NB4 (cell line): ENCODE results near the gene KL.

Experiments
- MYC ChIP-seq: IDR thresholded peaks from 2 replicates; pipeline ENCODE4 v1.6.1; 2011; ENCODE audit warnings: low read depth, low read length
- POLR2A ChIP-seq: IDR thresholded peaks from 2 replicates; pipeline ENCODE4 v1.6.1; 2011; ENCODE audit warnings: mild to moderate bottlenecking; ENCODE audit not compliant: insufficient read length; ENCODE audit errors: extremely low read depth
- TF ChIP-seq, protein P1 (sequence below): IDR thresholded peaks from one replicate; pipeline ENCODE4 v1.5.1; 2012; ENCODE audit warnings: low read depth, low read length
- TF ChIP-seq, protein P2 (sequence below): IDR thresholded peaks from 2 replicates; pipeline ENCODE4 v1.6.1; 2011; ENCODE audit warnings: low read depth, low read length

DNA sequence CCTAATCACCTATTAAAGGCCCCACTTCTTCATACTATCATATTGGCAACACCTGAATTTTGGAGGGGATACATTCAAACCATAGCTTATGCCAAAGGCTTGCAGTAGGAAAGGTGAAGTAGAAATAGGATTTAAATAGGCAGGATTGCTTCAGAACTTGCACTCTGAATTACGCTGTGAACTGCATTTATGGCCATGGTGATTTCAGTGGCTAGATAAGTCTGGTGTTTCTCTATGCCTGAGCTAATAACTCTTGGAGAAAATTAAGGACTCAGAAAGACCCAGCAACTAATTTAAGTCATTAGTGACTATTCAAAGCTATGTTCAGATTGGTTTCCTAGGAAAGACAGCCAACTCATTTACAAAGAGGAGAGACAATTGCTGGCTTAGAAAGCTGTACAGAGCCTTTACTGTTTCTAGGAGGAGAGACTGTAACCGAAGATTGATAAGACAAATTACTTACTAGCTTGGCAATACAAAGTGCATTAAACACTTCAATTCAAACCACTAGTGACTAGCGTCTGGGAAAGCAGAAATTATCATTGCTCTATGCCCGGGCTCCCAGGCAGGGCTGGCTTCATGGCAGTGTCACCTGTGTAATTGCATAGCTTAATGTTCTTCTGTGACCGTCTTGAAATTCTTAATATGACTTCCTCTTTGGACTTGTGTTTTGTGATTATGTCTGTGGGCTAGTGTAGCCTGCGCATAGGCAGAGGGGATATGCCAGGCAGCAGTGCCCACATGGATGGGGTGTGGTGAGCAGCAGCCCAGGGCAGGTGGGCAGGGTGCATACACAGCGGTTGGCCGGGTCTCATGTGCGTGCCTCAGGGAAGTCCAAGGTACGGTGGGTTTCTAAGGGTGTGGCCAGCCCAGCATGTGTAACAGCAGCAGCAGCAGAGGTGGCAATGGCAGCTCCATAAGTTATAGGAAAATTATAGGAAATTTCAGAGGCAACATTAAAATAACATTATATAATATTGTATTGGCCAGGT lies 60.1 kb downstream of the KL start:
- TF ChIP-seq POLR2A (no peak), MYC (no peak)
- TF ChIP-seq, protein P1, sequence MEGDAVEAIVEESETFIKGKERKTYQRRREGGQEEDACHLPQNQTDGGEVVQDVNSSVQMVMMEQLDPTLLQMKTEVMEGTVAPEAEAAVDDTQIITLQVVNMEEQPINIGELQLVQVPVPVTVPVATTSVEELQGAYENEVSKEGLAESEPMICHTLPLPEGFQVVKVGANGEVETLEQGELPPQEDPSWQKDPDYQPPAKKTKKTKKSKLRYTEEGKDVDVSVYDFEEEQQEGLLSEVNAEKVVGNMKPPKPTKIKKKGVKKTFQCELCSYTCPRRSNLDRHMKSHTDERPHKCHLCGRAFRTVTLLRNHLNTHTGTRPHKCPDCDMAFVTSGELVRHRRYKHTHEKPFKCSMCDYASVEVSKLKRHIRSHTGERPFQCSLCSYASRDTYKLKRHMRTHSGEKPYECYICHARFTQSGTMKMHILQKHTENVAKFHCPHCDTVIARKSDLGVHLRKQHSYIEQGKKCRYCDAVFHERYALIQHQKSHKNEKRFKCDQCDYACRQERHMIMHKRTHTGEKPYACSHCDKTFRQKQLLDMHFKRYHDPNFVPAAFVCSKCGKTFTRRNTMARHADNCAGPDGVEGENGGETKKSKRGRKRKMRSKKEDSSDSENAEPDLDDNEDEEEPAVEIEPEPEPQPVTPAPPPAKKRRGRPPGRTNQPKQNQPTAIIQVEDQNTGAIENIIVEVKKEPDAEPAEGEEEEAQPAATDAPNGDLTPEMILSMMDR = no peak
- TF ChIP-seq, protein P2, sequence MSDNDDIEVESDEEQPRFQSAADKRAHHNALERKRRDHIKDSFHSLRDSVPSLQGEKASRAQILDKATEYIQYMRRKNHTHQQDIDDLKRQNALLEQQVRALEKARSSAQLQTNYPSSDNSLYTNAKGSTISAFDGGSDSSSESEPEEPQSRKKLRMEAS = no peak
